Ureter (tissue), 1 donor: Measurements from ENCODE around the gene CEACAM16. TPM values are rescaled to one million over a fixed set of nuclear protein-coding genes. Genes with fewer than 3 reads are reported as not detected.

Experiments
- total RNA-seq: library from RNA; stranded (reverse); gene quantifications from one replicate; pipeline ENCODE4 v1.2.4, GENCODE V29; 2023
- donor health status: DM: yes; HTN: yes; CAD: no.

The CEACAM16 gene
- total RNA-seq, 1 donor from 2014 or later: not detected

Other genes starting within 250 kb of the CEACAM16 start
- gene ZNF180, start 198.6 kb upstream of the CEACAM16 start, total RNA-seq: 10.9 TPM
- not detected for gene CEACAM20, start 169.5 kb upstream of the CEACAM16 start, total RNA-seq
- not detected for gene IGSF23, start 85.6 kb upstream of the CEACAM16 start, total RNA-seq
- 24.9 TPM for gene PVR, start 55.2 kb upstream of the CEACAM16 start, total RNA-seq
- 4.5 TPM for gene CEACAM19, start 27.7 kb upstream of the CEACAM16 start, total RNA-seq
- 68.4 TPM for gene BCL3, start 49.6 kb downstream of the CEACAM16 start, total RNA-seq
- gene CBLC, start 78.7 kb downstream of the CEACAM16 start, total RNA-seq: 49.5 TPM
- gene BCAM, start 110.0 kb downstream of the CEACAM16 start, total RNA-seq: 136 TPM
- gene NECTIN2, start 147.1 kb downstream of the CEACAM16 start, total RNA-seq: 66.7 TPM
- gene TOMM40, start 192.1 kb downstream of the CEACAM16 start, total RNA-seq: 65.9 TPM
- gene APOE, start 206.6 kb downstream of the CEACAM16 start, total RNA-seq: 61.2 TPM
- gene APOC1, start 215.5 kb downstream of the CEACAM16 start, total RNA-seq: 32.5 TPM
- gene APOC4, start 243.1 kb downstream of the CEACAM16 start, total RNA-seq: not detected
- gene APOC2, start 246.9 kb downstream of the CEACAM16 start, total RNA-seq: 1.3 TPM